NCI-H146 (cell line): ENCODE results near the gene ATP6V0A4.
A peak's percentile ranks its signal among the peaks of the same experiment; 100 is the strongest.
"Not testable (repeated sequence)": the region's sequence is repeated elsewhere in the genome, so short reads cannot be mapped to it uniquely, and the experiment has no call there.

Experiments
- DNase-seq: peaks from one replicate; lab custom pipeline; 2025; lab: John Stamatoyannopoulos, UW

ATP6V0A4 gene

DNA sequence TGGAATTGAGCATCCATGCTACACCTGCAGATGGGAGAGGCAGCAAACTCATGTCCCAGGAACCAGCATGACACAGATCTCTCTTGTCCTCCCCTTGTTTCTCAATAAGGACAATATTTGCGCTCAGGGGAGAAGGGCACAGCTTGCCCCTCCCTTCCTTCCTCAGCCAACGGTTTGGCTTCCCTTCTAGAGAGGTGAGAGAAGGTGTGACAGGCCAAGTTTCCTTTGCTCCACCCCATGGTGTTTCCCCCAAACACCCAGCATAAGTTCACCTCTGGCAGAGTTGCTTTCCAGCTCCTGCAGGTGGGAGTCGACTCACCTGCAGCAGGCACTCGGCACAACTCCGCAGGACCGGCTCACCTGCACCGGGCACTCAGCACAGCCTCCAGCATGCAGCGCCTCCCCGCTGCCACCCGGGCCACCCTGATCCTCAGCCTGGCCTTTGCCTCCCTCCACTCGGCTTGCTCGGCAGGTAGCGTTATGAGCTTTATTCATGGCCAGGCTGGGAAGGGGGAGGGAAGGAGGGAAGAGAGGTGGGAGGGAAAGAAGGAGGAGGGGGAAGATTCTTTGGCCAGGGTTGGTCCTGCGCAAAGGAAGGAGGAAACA, at the start of gene ATP6V0A4, which contains the start of gene TMEM213:
Gene ATP6V0A4 (minus strand): TSS at position 482 of the 606 bp plus-strand sequence. CDS start 26,949 bp downstream, outside the sequence.
Gene TMEM213 (plus strand): TSS at position 280 of the 606 bp plus-strand sequence. CDS start 111 bp downstream, at position 391.
- peak; percentile 47 for DNase-seq

DNA sequence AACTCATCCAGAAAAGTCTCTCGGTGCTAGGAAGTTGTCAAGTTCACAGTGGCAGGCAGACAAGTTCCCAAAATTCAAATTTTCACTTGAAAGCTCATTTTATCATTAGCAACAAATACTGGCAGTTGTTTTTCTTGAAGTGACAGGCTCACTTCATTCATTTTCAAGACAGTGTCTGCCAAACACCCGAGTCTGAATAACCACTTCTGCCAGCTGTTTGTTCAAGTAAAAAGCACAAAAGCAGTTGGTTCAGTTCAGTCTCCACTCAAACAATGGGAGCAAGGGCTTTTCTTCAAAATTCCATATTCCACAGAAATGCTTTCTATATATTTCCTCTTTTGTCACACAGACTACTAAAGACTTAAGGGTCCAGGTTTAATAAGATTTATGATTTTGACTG, 47.7 kb upstream of the ATP6V0A4 start:
- DNase-seq = no peak

DNA sequence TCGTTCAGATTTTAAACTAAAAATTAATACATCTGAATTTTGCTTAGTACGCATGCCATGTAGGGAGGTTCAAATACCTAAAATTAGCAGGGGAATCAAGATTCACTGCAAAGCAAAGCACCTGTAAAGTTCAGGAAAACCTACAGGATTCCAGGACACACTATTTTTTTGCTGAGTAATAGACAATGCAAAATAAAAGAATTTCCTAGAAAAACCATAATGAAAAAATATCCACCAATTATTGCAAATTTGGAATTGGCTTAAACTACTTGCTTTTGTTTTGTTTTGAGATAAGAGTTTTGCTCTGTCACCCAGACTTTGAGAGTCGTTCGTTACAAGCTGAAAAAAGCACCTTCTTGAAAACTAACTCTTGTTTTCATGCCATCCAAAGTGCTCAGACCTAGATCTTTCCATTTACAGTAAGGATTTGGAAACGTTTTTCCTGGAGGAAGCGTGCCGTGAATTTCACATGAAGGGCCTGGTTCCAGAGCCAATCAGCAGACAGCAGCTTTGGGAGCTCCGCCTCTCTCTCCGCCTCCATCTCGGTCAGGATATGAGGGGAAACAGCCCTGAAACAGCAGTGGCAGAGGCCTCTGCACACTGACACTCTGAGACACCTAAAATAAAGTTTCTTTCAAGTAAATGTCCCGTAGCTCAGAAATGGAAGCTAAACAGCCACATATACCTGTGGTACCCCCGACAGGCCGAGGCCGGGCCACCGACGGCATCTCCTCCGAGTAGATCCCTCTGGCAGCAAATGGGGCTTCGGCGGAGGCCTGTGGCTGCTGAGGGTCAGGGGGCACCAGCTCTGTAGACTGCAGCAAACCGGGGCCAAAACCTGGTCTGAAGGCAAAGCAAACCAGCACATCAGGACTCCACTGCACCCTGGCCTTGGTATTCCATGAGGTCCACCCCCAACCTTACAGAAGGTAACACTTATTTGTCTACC, 45.9 kb upstream of the ATP6V0A4 start:
- DNase-seq = no peak

DNA sequence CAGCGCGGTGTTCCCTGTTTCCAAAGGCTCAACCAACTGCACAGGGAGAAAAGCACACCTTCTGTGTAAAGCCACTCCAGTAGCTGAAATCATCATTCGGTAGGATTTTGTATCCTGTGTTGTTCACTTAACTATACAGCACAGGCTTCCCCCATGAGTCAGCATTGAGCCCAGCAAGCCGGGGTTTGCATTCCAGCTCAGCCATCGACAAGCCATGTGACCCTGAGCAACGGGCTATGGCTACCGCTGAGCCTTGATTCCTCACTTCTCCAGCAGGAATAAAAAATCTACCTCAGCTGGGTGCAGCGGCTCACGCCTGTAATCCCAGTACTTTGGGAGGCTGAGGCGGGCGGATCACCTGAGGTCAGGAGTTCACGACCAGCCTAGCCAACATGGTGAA, 44.1 kb upstream of the ATP6V0A4 start:
- DNase-seq = no peak

DNA sequence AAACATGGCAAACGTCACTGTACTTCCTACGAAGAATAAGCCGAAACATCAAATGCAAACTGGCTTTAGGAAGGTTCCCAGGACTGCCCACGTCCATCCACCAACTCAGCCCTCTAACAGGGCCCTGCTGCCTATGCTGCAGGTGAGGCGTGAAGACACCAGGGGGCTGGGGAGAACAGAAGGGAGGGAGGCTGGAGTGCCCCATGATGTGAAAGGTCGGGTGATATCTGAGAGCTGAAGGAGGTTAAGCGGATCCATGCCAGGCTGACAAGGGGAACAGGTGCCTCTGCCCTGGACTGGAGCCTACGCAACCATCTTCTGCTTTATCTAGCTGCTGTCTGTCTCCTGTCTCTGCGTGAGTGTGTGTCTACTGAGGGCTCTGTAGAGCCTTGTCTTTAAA, 40.2 kb upstream of the ATP6V0A4 start:
- peak; percentile 7 for DNase-seq

DNA sequence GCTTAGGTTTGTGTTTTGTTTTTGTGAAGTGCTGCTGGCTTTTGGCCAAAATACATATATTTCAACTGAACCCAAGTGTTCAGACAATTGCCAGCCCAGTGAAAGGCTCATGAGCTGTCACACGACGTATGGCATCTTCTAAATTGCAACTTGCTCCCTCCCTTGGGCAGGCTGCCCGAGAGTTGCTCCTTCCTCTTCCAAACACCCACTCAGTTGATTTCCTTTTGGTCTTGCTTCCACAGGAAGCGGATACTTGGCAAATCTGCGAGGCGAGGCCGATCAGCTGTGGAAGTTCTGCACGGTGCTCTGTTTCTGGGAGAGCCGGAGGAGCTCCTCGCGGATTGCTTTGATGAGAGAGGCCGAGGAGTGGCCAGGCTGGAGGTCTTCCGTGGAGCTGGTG, 39.6 kb upstream of the ATP6V0A4 start:
- DNase-seq = peak; percentile 30

DNA sequence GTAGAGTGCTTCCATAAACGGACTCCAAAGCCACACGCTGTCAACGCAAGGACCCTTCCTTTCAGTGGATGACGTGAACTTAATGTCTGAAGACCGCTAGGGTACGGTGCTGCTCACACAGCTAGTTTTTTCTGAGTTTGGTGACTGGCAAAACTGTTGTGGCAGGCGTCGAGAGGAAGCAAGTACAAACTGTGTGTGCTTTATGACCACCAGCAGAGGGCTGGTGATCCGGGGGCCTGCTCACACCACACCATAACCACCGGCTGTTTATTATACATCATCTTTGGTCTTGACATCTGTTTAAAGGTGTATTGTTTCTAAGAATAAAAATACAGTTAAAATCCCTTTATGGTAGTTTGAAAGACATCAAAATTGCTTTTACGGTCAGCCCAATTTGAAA, 37.1 kb upstream of the ATP6V0A4 start:
- no peak for DNase-seq

DNA sequence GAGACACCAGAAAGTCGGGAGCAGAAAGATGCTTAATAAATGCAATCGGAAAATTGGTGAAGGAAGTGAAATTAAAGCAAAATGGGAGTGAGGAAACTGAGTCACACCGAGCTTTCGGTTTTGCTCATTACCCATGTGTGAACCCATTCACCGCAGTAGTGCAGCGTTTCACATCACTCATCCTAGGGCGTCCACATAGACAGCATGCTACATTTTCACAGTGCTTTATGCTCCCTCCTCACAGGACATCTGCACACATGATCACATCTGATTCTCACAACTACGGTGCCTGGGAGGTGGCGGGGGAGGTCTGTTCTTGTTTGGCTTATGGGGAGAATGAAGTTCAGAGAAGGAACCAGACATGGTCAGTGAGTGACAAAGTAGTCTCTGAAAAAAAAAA, 36.6 kb upstream of the ATP6V0A4 start:
- DNase-seq = no peak

DNA sequence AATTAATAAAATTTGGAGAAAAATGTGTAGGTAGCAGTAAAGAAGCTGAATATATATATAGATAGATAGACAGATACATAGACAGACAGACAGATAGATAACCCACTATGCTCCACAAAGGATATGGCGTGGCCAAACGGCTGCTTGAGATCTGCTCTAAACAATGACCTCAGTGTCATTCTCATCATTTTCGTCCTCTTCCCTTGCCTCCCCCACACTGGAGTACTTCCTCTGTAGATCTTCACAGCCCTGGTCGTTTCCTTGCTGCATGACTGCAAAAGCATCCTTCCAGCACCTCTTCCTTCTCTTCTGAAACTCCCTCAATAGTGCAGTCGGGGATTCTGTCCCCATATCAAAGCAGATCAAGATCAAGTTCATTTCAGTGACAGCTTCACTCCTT, 35.6 kb upstream of the ATP6V0A4 start:
- DNase-seq = no peak

DNA sequence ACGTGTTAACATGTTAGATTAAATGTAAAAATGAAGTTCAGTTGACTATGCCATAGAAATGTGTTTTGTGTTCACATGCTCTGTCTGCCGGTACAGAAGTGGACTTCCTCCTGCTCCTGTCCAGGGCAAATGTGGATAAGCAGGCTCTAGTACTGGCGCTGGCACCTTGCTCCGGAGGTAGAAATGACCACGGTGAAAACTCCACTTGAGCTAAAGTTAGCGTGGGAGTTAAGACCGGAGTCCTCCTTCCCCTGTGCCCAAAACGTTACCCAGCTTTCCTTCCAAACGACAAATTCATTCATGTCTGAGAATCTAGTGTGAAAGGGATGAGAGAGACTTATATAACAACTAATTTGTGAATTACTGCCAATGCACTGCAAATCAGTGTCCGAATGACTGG, 35.0 kb upstream of the ATP6V0A4 start:
- no peak for DNase-seq

DNA sequence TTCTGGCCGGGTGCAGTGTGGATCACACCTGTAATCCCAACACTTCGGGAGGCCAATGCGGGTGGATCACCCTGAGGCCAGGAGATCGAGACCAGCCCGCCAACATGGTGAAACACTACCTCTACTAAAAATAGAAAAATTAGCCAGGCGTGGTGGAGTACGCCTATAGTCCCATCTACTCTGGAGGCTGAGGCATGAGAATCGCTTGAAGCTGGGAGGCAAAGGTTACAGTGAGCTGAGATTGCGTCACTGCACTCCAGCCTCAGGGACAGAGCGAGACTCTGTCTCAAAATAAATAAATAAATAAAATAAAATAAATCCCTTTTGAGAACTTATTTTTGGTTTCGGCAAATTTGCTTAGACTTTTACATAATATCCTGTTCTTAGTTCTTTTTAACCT, 31.3 kb upstream of the ATP6V0A4 start:
- DNase-seq = no peak

DNA sequence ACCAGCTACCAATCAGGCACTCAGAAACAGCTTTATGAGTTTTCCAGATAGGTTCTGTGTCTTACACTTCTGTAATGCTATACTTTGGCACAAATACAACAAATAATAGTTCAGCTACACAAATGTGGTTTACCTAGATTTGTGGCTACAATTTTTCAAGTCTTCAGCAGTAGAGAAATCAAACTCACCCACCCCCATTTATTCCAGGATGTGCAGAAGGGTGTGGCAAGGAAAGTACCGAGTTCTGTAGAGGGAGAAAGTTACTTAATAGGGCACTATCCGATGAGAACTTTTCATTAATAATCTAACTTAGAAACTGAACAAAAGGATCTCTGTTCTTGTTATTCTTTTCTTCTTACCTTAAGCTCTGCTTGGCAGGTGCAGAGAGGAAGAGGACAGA, 30.3 kb upstream of the ATP6V0A4 start:
- no peak for DNase-seq

DNA sequence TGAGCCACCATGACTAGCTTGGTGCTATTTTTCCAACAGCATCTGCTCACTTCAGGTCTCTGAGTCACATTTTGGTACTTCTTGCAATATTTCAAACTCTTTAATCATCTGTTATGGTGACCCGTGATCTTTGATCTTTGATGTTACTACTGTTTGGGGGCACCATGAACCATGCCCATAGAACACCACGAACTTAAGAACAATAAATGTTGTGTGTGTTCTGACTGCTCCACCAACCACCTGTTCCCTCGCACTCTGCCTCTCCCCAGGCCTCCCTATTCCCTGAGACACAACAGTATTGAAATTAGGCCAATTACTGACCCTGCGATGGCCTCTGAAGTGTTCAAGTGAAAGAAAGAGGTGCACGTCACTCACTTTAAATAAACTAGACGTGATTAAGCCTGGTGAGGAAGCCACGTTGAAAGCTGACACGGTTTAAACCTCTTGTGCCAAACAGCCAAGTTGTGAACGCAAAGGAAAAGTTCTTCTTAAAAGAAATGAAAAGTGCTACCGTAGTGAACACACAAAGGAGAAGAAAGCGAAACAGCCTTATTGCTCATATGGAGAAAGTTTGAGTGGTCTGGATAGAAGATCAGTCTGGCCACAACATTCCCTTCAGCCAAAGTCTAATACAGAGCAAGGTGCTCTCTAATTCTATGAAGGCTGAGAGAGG, 27.2 kb upstream of the ATP6V0A4 start:
- DNase-seq = peak; percentile 72

DNA sequence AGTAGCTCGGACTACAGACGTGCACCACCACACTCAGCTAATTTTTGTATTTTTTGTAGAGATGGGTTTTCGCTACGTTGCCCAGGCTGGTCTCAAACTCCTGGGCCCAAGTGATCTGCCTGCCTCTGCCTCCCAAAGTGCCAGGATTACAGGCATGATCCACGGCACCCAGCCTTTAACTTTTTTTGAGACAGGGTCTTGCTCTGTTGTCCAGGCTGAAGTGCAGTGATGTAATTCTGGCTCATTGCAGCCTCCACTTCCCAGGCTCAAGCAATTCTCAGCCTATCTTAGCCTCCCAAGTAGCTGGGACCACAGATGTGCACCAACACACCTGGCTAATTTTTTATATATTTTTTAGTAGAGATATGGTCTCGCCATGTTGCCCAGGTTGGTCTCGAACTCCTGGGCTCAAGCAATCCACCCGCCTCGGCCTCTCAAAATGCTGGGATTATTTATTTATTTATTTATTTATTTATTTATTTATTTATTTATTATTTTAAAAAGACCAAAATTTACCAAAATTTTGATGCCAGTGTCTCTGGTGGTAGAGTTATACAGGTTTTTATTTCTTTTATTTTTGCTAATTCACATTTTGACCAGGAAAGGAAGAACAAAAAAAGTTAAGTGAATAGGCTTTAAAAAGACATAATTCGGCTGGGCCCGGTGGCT, 25.0 kb upstream of the ATP6V0A4 start:
- DNase-seq = no peak

DNA sequence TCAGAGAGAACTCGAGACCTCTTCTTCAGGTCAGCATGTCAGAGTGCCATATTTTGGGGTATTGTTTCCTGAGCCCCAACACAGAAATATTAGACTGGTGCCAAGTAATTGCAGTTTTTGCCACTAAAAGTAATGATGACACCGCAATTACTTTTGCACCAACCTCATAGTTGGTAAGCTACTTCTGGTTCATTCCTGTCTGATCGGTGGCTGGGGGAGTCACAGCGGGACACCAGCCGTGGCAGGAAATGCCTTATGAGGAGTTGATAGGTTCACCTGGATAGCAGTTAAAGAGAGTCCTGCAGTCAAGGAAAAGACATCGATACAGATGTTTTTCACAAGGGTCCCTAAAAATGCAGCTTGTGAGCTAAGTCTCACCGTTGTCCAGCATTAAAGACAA, 23.9 kb upstream of the ATP6V0A4 start:
- no peak for DNase-seq

DNA sequence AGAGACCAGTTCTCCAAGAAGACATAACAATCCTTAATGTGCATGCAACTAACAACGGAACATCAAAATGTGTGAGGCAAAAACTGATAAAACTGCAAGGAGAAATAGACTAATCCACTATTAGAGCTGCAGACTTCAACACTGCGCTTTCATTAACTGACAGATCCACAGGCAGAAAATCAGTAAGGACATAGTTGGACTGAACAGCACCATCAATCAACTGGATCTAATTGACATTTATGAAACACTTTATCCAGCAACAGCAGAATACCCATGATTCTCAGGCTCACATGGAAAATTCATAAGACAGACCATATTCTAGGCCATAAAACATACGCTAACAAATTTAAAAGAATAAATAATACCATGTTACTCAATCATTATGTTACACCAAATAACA, 21.6 kb upstream of the ATP6V0A4 start:
- DNase-seq = no peak

DNA sequence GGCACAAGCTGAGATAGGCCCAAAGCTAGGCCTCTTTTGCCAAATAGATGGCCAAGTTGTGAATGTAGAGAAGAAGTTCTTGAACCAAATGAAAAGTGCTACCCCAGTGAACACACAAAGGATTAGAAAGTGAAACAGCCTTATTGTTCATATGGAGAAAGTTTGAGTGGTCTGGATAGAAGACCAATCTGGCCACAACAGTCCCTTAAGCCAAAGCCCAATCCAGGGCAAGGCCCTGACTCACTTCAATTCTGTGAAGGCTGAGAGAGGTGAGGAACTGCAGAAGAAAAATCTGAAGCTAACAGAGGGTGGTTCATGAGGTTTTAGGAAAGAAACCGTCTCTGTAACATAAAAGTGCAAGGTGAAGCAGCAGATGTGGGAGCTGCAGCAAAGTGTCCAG, 18.7 kb upstream of the ATP6V0A4 start:
- DNase-seq = no peak

DNA sequence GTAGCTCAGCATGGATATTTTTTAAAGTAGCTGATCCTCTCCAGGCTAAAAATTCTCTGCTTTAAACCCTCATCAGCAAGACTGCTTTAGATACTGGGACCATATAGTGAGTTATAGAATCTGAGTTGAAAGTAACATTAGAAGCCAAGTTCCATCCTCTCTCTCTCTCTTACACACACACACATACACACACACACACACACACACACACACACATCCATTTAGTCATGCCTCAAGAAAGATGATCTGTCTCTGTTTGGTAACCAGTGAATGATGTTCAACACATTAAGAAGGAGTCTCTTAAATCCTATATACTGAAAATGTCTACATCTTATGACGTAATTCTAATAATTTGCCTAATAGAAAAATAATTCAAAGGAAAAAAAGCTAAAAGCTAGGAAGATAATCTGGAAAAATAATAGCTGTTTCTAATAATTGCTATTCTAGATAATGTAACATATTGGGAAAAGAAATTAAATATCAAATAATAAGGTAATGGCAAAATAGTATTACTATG, 16.9 kb upstream of the ATP6V0A4 start:
- DNase-seq = no peak

DNA sequence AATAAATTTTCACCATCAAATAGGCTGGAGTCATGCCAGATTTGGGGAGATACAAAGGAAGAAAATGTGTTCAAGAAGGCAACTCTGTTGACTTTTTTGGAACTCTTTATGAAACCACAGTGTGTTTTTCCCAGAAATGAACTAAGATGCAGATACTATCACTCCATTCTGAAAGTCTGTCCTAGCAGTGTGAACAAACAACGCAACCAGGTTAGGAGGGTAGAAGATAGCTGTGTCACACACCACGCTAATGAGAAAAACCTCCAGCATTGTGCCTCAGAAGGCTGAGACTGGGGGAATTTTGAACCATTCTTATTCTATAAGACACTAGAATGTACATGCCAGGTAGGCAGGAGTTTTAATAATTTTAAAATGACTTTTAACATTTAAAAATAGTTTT, 15.9 kb upstream of the ATP6V0A4 start:
- no peak for DNase-seq

DNA sequence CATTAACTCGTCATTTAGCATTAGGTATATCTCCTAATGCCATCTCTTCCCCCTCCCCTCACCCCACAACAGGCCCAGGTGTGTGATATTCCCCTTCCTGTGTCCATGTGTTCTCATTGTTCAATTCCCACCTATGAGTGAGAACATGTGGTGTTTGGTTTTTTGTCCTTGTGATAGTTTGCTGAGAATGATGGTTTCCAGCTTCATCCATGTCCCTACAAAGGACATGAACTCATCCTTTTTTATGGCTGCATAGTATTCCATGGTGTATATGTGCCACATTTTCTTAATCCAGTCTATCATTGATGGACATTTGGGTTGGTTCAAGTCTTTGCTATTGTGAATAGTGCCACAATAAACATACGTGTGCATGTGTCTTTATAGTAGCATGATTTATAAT, 13.3 kb upstream of the ATP6V0A4 start:
- not testable (repeated sequence) for DNase-seq

DNA sequence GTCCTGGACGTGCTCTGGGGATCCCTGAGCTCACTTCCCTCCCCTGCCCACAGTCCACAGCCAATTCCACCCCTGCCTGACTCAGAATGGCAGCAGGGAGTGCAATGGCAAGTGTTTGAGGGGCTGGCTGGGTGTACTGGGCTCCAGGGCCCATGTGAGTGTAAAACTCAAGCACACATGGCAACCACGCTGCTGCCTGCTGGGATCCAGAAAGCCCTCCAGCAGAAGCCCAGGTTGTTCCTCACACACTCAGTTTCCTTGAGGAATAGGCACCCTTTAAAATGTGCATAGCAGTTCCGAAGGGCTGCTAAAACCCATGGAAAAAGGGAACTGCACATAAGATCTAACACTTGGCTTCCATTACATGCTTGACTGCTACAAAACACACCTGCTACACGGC, 11.3 kb upstream of the ATP6V0A4 start:
- DNase-seq = no peak

DNA sequence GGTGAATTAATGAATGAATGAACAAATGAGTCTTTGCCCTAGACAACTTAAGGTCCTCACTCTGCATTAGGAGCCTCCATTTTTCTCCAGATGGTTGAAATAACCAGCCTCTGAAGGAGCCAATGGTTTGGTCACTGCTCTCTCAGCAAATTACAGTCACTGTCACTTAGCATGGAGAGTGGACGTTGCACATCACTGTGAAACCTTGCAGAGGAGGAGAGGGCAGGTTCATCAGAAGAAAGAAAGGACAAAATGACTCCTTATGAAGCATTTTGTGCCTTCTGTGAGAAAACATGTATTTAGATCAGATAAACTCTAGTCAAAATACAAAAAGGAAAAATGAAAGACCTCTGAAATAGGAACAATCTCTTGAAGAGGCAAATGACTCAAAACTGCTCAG, 6.6 kb upstream of the ATP6V0A4 start:
- no peak for DNase-seq
